Esophagus squamous epithelium (tissue), 5 donors: ENCODE measurements around the gene MGAT1. TPM values are rescaled to one million over a fixed set of nuclear protein-coding genes. Genes with fewer than 3 reads are reported as not detected.
A peak's percentile ranks its signal among the peaks of the same experiment; 100 is the strongest.
"Not testable (repeated sequence)": the region's sequence is repeated elsewhere in the genome, so short reads cannot be mapped to it uniquely, and the experiment has no call there.

Experiments used
- DNase-seq: peaks from one replicate; lab custom pipeline; 2025; lab: John Stamatoyannopoulos, UW
- H3K27ac ChIP-seq, 4 donors: fragments of 200-600 bp; sonication (generic); one replicate each; pipeline ENCODE4 v1.5.1; 2016 to 2019; ENCODE audit warnings: mild to moderate bottlenecking in 1 of 4
- H3K27me3 ChIP-seq, 4 donors: fragments of 200-600 bp; sonication (generic); 1 replicate in 3 of 4; 2 replicates in 1 of 4; pipeline versions ENCODE4 v1.5.1 to v1.6.0; 2017 to 2021; ENCODE audit warnings: antibody characterized with exemption in 1 of 4
- H3K36me3 ChIP-seq, 3 donors: fragments of 200-600 bp; sonication (generic); one replicate each; pipeline ENCODE4 v1.5.1; 2016 to 2019
- H3K4me1 ChIP-seq, 3 donors: fragments of 200-600 bp; sonication (generic); one replicate each; pipeline ENCODE4 v1.5.1; 2017 to 2019
- H3K4me3 ChIP-seq, 4 donors: fragments of 200-600 bp; sonication (generic); 1 replicate in 3 of 4; 2 replicates in 1 of 4; pipeline ENCODE4 v1.5.1; 2016 to 2019; ENCODE audit warnings: mild to moderate bottlenecking in 2 of 4, moderate library complexity in 1 of 4
- H3K9me3 ChIP-seq, 3 donors: fragments of 200-600 bp; sonication (generic); one replicate each; pipeline ENCODE4 v1.5.1; 2016 to 2019
- POLR2A ChIP-seq, 4 donors: fragments of 450-650 bp; IDR thresholded peaks; one replicate each; pipeline ENCODE4 v1.6.1; 2017; ENCODE audit warnings: antibody characterized with exemption in 4 of 4, mild to moderate bottlenecking in 4 of 4, moderate library complexity in 3 of 4
- WGBS, 2 donors: methylation state at CpG; one replicate each; pipeline ENCODE4 v1.1.5; 2018; 5-methylcytosine and 5-hydroxymethylcytosine counted together
- intact Hi-C: fragments of 100-400 bp; cut with DNase I; formaldehyde crosslinking; loops from one replicate; pipeline ENCODE4 v1.15.0; 2022
- total RNA-seq, 4 donors: library from RNA; depleted of rRNA; stranded (reverse); fragments of >200 nt; gene quantifications; one replicate each; pipeline ENCODE4 v1.1.0, GENCODE V29; 2016
- TF ChIP-seq, protein P1 (sequence below), 6 experiments: fragments of 450-650 bp in 4 of 6; fragments of 200-600 bp in 2 of 6; sonication (generic) in 2 of 6; IDR thresholded peaks; one replicate each; pipeline ENCODE4 v1.5.1; 2016 to 2019; ENCODE audit warnings: antibody characterized with exemption in 6 of 6, mild to moderate bottlenecking in 4 of 6, moderate library complexity in 4 of 6
- donor health status: DM: yes; HTN: yes; CAD: no.

The MGAT1 gene
- total RNA-seq, 4 donors from 2014 or later: 62.6 to 163 (median 111) TPM

DNA sequence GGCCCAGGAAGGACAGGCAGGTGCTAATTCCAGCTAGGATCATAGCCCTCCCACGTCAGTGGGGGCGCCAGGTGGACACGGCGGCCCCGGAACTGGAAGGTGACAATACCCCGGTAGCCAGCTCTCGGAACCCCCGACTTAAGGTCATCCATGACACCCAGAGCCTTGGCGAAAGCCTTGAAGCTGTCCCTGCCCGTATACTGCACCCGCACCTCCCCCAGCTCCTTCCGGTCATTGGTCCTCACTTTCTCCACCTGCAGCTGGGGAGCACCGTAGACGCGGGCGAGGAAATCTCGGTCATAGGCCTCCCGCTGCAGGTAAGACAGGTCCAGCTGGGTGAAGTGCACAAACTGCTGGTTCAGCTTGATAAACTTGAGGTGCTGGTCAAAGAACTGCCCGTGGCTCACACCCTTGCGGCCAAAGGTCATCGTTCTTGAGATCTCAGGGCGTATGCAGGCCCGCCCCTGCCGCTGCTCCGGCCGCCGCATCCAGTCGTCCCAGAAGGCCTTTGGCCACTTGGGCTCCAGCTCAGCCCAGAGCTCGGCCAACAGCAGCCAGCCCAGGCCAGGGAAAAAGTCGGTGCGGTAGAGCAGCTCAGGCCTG is 10.9 kb downstream of the MGAT1 start:
- H3K27ac ChIP-seq: no peak overlapping the region
- DNase-seq: no peak
- no peaks in the 10 kb centered on the region for H3K9me3 ChIP-seq
- intact Hi-C loops: no loop called here
- H3K27me3 ChIP-seq: no peaks in the 10 kb centered on the region
- no peak for TF ChIP-seq POLR2A (IDR thresholded peaks at IDR 0.05)
- TF ChIP-seq, protein P1, sequence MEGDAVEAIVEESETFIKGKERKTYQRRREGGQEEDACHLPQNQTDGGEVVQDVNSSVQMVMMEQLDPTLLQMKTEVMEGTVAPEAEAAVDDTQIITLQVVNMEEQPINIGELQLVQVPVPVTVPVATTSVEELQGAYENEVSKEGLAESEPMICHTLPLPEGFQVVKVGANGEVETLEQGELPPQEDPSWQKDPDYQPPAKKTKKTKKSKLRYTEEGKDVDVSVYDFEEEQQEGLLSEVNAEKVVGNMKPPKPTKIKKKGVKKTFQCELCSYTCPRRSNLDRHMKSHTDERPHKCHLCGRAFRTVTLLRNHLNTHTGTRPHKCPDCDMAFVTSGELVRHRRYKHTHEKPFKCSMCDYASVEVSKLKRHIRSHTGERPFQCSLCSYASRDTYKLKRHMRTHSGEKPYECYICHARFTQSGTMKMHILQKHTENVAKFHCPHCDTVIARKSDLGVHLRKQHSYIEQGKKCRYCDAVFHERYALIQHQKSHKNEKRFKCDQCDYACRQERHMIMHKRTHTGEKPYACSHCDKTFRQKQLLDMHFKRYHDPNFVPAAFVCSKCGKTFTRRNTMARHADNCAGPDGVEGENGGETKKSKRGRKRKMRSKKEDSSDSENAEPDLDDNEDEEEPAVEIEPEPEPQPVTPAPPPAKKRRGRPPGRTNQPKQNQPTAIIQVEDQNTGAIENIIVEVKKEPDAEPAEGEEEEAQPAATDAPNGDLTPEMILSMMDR (IDR thresholded peaks at IDR 0.05): no peak
- no peak overlapping the region for H3K4me3 ChIP-seq
- 81 to 93% methylated on average over 12 to 17 of the region's 31 CpGs for WGBS, 2 donors
- peaks cover 8 to 97% (median 20%) of the 10 kb centered on the region in 3 donors for H3K4me1 ChIP-seq
- H3K36me3 ChIP-seq: peaks cover 34 to 94% (median 38%) of the 10 kb centered on the region in 3 donors

GRCh38 chr5:180790524-180790923 is 12.1 kb downstream of the MGAT1 start:
- H3K4me1 ChIP-seq: peaks cover 18 to 97% (median 30%) of the 10 kb centered on the region in 3 donors
- TF ChIP-seq, protein P1 (IDR thresholded peaks at IDR 0.05): no peak
- no peak for TF ChIP-seq POLR2A (IDR thresholded peaks at IDR 0.05)
- no peaks in the 10 kb centered on the region for H3K9me3 ChIP-seq
- no peak for DNase-seq
- H3K4me3 ChIP-seq: no peak overlapping the region
- H3K36me3 ChIP-seq: peaks cover 34 to 83% (median 38%) of the 10 kb centered on the region in 3 donors
- no peaks in the 10 kb centered on the region for H3K27me3 ChIP-seq
- intact Hi-C loops: no loop called here
- WGBS, 2 donors: 83 to 93% methylated on average over 1 to 4 of the region's 6 CpGs
- no peak overlapping the region for H3K27ac ChIP-seq

- H3K27ac ChIP-seq: no peak overlapping the region
- no peak overlapping the region for H3K4me3 ChIP-seq
- peaks cover 34 to 78% (median 38%) of the 10 kb centered on the region in 3 donors for H3K36me3 ChIP-seq
- DNase-seq: no peak
- no peaks in the 10 kb centered on the region for H3K27me3 ChIP-seq
- H3K4me1 ChIP-seq: peaks cover 23 to 97% (median 35%) of the 10 kb centered on the region in 3 donors
- H3K9me3 ChIP-seq: no peaks in the 10 kb centered on the region
- TF ChIP-seq, protein P1 (IDR thresholded peaks at IDR 0.05): no peak
- no peak for TF ChIP-seq POLR2A (IDR thresholded peaks at IDR 0.05)
- intact Hi-C loops: no loop called here
- WGBS, 2 donors: 85 to 90% methylated on average over 3 to 5 of the region's 8 CpGs
Measured at GRCh38 chr5:180790020-180790419, 12.6 kb downstream of the MGAT1 start.

DNA sequence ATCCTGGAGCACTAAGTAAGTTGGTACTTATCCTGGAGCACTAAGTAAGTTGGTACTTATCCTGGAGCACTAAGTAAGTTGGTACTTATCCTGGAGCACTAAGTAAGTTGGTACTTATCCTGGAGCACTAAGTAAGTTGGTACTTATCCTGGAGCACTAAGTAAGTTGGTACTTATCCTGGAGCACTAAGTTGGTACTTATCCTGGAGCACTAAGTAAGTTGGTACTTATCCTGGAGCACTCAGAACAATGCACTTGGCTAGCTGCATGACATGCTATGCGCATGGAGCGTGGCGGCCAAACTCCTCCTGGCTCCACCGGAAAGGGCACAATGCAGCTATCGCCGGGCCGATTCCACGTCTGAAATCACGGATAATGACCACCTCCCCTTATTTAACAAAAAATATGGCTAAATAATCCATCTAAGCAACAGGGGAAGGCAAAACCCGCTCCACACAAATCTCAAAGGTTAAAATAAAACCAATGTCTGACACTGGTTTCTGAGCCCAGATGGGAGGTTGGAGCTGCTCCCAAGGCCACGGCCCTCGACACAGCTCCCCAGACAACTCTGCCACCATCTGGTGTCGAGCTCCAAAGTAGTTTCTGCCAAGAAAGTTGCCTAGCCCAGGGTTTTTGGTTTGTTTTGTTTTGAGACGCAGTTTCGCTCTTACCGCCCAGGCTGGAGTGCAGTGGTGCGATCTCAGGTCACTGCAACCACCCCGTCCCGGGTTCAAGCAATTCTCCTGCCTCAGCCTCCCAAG is 13.8 kb downstream of the MGAT1 start:
- not testable (repeated sequence) for DNase-seq, H3K4me3 ChIP-seq, H3K9me3 ChIP-seq, H3K27me3 ChIP-seq, H3K27ac ChIP-seq
- Histone ChIP-seq H3K36me3 (peaks cover 34 to 66% (median 38%) of the 10 kb centered on the region in 3 donors), H3K4me1 (peaks cover 17 to 97% (median 36%) of the 10 kb centered on the region in 3 donors)
- intact Hi-C loops: loop anchor here (10.0 kb wide), 1 partner anchor 366 kb away; no protein-coding TSS in a partner anchor
- WGBS, 2 donors: 93 to 98% methylated on average over 14 to 19 of the region's 19 CpGs

- H3K27me3 ChIP-seq: no peaks in the 10 kb centered on the region
- peaks cover 34 to 57% (median 38%) of the 10 kb centered on the region in 3 donors for H3K36me3 ChIP-seq
- intact Hi-C loops: loop anchor here (10.0 kb wide), 1 partner anchor 367 kb away; no protein-coding TSS in a partner anchor
- peak overlapping the region in 3 of 4 donors; percentile 83 to 89 (median 89) for H3K27ac ChIP-seq
- 71 to 82% methylated on average over 5 to 14 of the region's 20 CpGs for WGBS, 2 donors
- no peak overlapping the region for H3K4me3 ChIP-seq
- H3K9me3 ChIP-seq: no peaks in the 10 kb centered on the region
- peaks cover 17 to 94% (median 32%) of the 10 kb centered on the region in 3 donors for H3K4me1 ChIP-seq
- TF ChIP-seq, protein P1 (IDR thresholded peaks at IDR 0.05): no peak
- TF ChIP-seq POLR2A (IDR thresholded peaks at IDR 0.05): no peak
- DNase-seq: no peak
Measured at GRCh38 chr5:180787711-180788431, 14.7 kb downstream of the MGAT1 start.
